ENCODE measurements around the gene FUT1.

- TF ChIP-seq POLR2AphosphoS5 (IDR thresholded peaks at IDR 0.05): no peak
- no peak for TF ChIP-seq CTCF (IDR thresholded peaks at IDR 0.05)
- TF ChIP-seq EP300 (IDR thresholded peaks at IDR 0.05): no peak
Observed at GRCh38 chr19:48750771-48751504, 1.5 kb downstream of the FUT1 start.

Measured in gastroesophageal sphincter (tissue), 3 donors.